K562 (cell line): Measurements from ENCODE around the gene MBD6. TPM values are rescaled to one million over a fixed set of nuclear protein-coding genes. Genes with fewer than 3 reads are reported as not detected.
A peak's percentile ranks its signal among the peaks of the same experiment; 100 is the strongest.

ENCODE experiments used
- CC2D1A ChIP-seq: fragments of 450-650 bp; IDR thresholded peaks from 2 replicates; pipeline ENCODE4 v1.6.1; 2017; ENCODE audit warnings: mild to moderate bottlenecking
- ELF1 ChIP-seq: fragments of 200-800 bp; sonication (Bioruptor generic); IDR thresholded peaks from 2 replicates; pipeline ENCODE4 v1.6.1; 2016; ENCODE audit warnings: missing genetic modification characterization, missing compliant biosample characterization
- HLTF ChIP-seq: fragments of 450-650 bp; IDR thresholded peaks from 2 replicates; pipeline ENCODE4 v1.6.1; 2016
- KLF10 ChIP-seq: fragments of 250-450 bp; sonication (Bioruptor Pico); IDR thresholded peaks from 2 replicates; pipeline ENCODE4 v1.6.1; 2021; ENCODE audit warnings: matching md5 sums
- NR2C2 ChIP-seq, 2 experiments: fragments of 200-800 bp in 1 of 2; sonication (Bioruptor generic) in 1 of 2; sonication (generic) in 1 of 2; formaldehyde crosslinking in 1 of 2; IDR thresholded peaks; 2 replicates each; pipeline versions ENCODE4 v1.6.1 to v1.8.0; 2016 to 2022; ENCODE audit warnings: mild to moderate bottlenecking in 1 of 2, missing compliant biosample characterization in 1 of 2, missing genetic modification characterization in 1 of 2, missing genetic modification reagents in 1 of 2
- PPARD ChIP-seq: fragments of 250-450 bp; sonication (Bioruptor Pico); IDR thresholded peaks from 2 replicates; pipeline ENCODE4 v1.8.0; 2022; ENCODE audit warnings: inconsistent platforms, mild to moderate bottlenecking, moderate library complexity
- ZNF197 ChIP-seq: fragments of 200-800 bp; sonication (Bioruptor generic); IDR thresholded peaks from 2 replicates; pipeline ENCODE4 v1.6.1; 2016; ENCODE audit warnings: low read depth, missing genetic modification characterization, missing compliant biosample characterization
- polyA plus RNA-seq, 8 experiments: library from polyadenylated mRNA; depleted of rRNA in 4 of 8; stranded (reverse) in 5 of 8; unstranded in 3 of 8; fragments of >200 nt; fragmentation: Nextera tagmentation in 2 of 8; fragmentation: Illumina TruSeq in 1 of 8; extraction: Ambion mirVana in 2 of 8; extraction: Trizol in 1 of 8; gene quantifications; 2 replicates each; pipeline versions ENCODE4 v1.2.1 to v1.2.3, GENCODE V29; 2011 to 2014; ENCODE audit warnings: inconsistent platforms in 1 of 8, missing spikeins in 1 of 8
- total RNA-seq, 7 experiments: library from RNA; depleted of rRNA in 6 of 7; stranded (reverse); fragments of >200 nt in 6 of 7; fragmentation: Illumina TruSeq in 2 of 7; extraction: Trizol in 2 of 7; gene quantifications; 2 replicates each; pipeline versions ENCODE4 v1.2.1 to v1.2.3, GENCODE V29; 2011 to 2021; ENCODE audit warnings: low replicate concordance in 1 of 7
- TF ChIP-seq, protein P1 (sequence below): fragments of 450-650 bp; IDR thresholded peaks from 2 replicates; pipeline ENCODE4 v1.7.0; 2016; ENCODE audit warnings: borderline replicate concordance
- TF ChIP-seq, protein P2 (sequence below): fragments of 450-650 bp; IDR thresholded peaks from 2 replicates; pipeline ENCODE4 v1.6.1; 2016; ENCODE audit warnings: mild to moderate bottlenecking, moderate library complexity
- TF ChIP-seq, protein P3 (sequence below), 3 experiments: IDR thresholded peaks in 2 of 3; conservative IDR thresholded peaks in 1 of 3; 2 replicates each; pipeline ENCODE4 v1.5.1; 2011 to 2012; ENCODE audit warnings: low read length in 3 of 3, mild to moderate bottlenecking in 3 of 3, control low read depth in 2 of 3, improper control_type of control experiment in 1 of 3, inconsistent platforms in 1 of 3, low read depth in 1 of 3, mixed read lengths in 1 of 3, moderate library complexity in 1 of 3; ENCODE audit not compliant: insufficient read depth in 2 of 3

Gene MBD6
- total and polyA plus RNA-seq, 9 of the 15 experiments (the other 6 are each of a cell fraction or from before 2014, with no cell fraction given), result 2.0 to 54.8 (median 3.8) TPM

DNA sequence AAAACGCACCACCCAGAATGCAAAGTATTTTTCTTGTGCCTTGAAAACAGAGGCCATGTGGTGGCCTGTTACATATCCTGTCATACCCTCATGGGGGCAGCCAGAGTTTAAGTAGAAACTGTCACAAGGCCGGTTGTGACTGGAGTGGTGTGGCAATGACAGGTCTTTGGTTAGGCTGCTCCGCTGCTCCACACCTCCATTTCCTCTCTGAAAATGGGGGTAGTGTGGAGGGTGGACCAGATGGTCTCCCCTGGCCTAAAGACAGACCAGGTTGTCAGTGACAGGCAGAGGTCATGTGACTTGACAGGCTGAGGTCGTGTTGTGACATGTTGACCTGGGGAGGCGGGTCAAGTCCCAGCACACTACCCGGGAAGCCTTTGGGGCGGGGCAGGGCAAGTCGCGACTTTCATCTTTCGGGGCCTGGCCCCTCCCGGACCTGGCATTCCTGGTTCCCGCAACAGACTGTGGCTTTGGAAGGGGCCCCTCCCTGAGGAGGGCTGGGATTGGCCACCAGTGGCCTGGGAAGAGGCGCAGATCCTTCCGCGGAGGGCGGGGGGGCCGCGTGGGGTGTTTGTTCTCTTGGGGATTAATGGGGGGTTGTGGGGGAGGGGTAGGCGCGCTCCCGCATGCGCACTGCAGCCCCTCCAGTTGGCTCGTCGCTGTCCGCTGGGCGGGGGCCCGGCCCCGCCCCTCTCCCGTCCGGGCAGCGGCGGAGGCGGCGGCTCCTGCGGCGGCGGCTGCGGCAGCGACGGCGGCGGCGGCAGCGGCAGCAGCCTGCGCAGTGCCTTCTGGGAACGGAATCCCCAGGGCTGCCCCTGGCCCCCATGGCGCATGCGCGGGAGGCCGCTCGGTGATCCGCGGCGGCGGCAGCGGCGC is at the start of gene MBD6 (continued):
- TF ChIP-seq, protein P1, sequence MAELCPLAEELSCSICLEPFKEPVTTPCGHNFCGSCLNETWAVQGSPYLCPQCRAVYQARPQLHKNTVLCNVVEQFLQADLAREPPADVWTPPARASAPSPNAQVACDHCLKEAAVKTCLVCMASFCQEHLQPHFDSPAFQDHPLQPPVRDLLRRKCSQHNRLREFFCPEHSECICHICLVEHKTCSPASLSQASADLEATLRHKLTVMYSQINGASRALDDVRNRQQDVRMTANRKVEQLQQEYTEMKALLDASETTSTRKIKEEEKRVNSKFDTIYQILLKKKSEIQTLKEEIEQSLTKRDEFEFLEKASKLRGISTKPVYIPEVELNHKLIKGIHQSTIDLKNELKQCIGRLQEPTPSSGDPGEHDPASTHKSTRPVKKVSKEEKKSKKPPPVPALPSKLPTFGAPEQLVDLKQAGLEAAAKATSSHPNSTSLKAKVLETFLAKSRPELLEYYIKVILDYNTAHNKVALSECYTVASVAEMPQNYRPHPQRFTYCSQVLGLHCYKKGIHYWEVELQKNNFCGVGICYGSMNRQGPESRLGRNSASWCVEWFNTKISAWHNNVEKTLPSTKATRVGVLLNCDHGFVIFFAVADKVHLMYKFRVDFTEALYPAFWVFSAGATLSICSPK, result peak; percentile 43; the same call in 1 of the 2 replicates
- TF ChIP-seq PPARD (CRISPR knock-in tag) (no peak), KLF10 (CRISPR knock-in tag) (no peak), CC2D1A (0 out of 2 replicates have a peak, but pooled peaks have one; percentile 33), NR2C2 (CRISPR knock-in tag; IDR thresholded peaks at IDR 0.05) (peak; percentile 85), NR2C2 (tag; IDR thresholded peaks at IDR 0.05) (peak; percentile 96), HLTF (0 out of 2 replicates have a peak, but pooled peaks have one; percentile 44), ZNF197 (no peak), ELF1 (tag) (peak; percentile 66)
- TF ChIP-seq, protein P2, sequence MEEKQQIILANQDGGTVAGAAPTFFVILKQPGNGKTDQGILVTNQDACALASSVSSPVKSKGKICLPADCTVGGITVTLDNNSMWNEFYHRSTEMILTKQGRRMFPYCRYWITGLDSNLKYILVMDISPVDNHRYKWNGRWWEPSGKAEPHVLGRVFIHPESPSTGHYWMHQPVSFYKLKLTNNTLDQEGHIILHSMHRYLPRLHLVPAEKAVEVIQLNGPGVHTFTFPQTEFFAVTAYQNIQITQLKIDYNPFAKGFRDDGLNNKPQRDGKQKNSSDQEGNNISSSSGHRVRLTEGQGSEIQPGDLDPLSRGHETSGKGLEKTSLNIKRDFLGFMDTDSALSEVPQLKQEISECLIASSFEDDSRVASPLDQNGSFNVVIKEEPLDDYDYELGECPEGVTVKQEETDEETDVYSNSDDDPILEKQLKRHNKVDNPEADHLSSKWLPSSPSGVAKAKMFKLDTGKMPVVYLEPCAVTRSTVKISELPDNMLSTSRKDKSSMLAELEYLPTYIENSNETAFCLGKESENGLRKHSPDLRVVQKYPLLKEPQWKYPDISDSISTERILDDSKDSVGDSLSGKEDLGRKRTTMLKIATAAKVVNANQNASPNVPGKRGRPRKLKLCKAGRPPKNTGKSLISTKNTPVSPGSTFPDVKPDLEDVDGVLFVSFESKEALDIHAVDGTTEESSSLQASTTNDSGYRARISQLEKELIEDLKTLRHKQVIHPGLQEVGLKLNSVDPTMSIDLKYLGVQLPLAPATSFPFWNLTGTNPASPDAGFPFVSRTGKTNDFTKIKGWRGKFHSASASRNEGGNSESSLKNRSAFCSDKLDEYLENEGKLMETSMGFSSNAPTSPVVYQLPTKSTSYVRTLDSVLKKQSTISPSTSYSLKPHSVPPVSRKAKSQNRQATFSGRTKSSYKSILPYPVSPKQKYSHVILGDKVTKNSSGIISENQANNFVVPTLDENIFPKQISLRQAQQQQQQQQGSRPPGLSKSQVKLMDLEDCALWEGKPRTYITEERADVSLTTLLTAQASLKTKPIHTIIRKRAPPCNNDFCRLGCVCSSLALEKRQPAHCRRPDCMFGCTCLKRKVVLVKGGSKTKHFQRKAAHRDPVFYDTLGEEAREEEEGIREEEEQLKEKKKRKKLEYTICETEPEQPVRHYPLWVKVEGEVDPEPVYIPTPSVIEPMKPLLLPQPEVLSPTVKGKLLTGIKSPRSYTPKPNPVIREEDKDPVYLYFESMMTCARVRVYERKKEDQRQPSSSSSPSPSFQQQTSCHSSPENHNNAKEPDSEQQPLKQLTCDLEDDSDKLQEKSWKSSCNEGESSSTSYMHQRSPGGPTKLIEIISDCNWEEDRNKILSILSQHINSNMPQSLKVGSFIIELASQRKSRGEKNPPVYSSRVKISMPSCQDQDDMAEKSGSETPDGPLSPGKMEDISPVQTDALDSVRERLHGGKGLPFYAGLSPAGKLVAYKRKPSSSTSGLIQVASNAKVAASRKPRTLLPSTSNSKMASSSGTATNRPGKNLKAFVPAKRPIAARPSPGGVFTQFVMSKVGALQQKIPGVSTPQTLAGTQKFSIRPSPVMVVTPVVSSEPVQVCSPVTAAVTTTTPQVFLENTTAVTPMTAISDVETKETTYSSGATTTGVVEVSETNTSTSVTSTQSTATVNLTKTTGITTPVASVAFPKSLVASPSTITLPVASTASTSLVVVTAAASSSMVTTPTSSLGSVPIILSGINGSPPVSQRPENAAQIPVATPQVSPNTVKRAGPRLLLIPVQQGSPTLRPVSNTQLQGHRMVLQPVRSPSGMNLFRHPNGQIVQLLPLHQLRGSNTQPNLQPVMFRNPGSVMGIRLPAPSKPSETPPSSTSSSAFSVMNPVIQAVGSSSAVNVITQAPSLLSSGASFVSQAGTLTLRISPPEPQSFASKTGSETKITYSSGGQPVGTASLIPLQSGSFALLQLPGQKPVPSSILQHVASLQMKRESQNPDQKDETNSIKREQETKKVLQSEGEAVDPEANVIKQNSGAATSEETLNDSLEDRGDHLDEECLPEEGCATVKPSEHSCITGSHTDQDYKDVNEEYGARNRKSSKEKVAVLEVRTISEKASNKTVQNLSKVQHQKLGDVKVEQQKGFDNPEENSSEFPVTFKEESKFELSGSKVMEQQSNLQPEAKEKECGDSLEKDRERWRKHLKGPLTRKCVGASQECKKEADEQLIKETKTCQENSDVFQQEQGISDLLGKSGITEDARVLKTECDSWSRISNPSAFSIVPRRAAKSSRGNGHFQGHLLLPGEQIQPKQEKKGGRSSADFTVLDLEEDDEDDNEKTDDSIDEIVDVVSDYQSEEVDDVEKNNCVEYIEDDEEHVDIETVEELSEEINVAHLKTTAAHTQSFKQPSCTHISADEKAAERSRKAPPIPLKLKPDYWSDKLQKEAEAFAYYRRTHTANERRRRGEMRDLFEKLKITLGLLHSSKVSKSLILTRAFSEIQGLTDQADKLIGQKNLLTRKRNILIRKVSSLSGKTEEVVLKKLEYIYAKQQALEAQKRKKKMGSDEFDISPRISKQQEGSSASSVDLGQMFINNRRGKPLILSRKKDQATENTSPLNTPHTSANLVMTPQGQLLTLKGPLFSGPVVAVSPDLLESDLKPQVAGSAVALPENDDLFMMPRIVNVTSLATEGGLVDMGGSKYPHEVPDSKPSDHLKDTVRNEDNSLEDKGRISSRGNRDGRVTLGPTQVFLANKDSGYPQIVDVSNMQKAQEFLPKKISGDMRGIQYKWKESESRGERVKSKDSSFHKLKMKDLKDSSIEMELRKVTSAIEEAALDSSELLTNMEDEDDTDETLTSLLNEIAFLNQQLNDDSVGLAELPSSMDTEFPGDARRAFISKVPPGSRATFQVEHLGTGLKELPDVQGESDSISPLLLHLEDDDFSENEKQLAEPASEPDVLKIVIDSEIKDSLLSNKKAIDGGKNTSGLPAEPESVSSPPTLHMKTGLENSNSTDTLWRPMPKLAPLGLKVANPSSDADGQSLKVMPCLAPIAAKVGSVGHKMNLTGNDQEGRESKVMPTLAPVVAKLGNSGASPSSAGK, result peak; percentile 85
- TF ChIP-seq, protein P3, sequence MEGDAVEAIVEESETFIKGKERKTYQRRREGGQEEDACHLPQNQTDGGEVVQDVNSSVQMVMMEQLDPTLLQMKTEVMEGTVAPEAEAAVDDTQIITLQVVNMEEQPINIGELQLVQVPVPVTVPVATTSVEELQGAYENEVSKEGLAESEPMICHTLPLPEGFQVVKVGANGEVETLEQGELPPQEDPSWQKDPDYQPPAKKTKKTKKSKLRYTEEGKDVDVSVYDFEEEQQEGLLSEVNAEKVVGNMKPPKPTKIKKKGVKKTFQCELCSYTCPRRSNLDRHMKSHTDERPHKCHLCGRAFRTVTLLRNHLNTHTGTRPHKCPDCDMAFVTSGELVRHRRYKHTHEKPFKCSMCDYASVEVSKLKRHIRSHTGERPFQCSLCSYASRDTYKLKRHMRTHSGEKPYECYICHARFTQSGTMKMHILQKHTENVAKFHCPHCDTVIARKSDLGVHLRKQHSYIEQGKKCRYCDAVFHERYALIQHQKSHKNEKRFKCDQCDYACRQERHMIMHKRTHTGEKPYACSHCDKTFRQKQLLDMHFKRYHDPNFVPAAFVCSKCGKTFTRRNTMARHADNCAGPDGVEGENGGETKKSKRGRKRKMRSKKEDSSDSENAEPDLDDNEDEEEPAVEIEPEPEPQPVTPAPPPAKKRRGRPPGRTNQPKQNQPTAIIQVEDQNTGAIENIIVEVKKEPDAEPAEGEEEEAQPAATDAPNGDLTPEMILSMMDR (IDR thresholded peaks at IDR 0.05 in 2 of 3, conservative IDR thresholded peaks at IDR 0.05 in 1 of 3; ENCODE audit: insufficient read depth in 2 of 3, low read depth in 1 of 3, low read length in 3 of 3), result peak in 1 of 3 experiments; percentile 26; a peak in 2 of 6 replicates
